Measurements from ENCODE around the gene EMSY.

The EMSY gene

GRCh38 chr11:76455931-76456330 lies 11.1 kb downstream of the EMSY start:
- no peak for DNase-seq

GRCh38 chr11:76456571-76456970 lies 11.8 kb downstream of the EMSY start:
- no peak for DNase-seq

GRCh38 chr11:76459299-76459698 lies 14.5 kb downstream of the EMSY start:
- no peak for DNase-seq

- no peak for DNase-seq
Observed at GRCh38 chr11:76459846-76460245, 15.0 kb downstream of the EMSY start.

GRCh38 chr11:76462317-76462716 lies 17.5 kb downstream of the EMSY start:
- no peak for DNase-seq

GRCh38 chr11:76465701-76466100 lies 20.9 kb downstream of the EMSY start:
- no peak for DNase-seq

GRCh38 chr11:76466666-76467065 lies 21.8 kb downstream of the EMSY start:
- no peak for DNase-seq

- no peak for DNase-seq
Observed at GRCh38 chr11:76469141-76469540, 24.3 kb downstream of the EMSY start.

GRCh38 chr11:76471382-76471781 lies 26.6 kb downstream of the EMSY start:
- no peak for DNase-seq

- no peak for DNase-seq
Observed at GRCh38 chr11:76480241-76480640, 35.4 kb downstream of the EMSY start.

GRCh38 chr11:76491644-76492043 lies 46.8 kb downstream of the EMSY start:
- no peak for DNase-seq

GRCh38 chr11:76493040-76493439 lies 48.2 kb downstream of the EMSY start:
- no peak for DNase-seq

- DNase-seq, result no peak
Observed at GRCh38 chr11:76493626-76494539, 49.1 kb downstream of the EMSY start.

- DNase-seq, result peak; percentile 21
Observed at GRCh38 chr11:76495019-76495418, 50.2 kb downstream of the EMSY start.

- no peak for DNase-seq
Observed at GRCh38 chr11:76496174-76496573, 51.4 kb downstream of the EMSY start.

- DNase-seq, result no peak
Observed at GRCh38 chr11:76501526-76502202, 56.8 kb downstream of the EMSY start.

GRCh38 chr11:76506833-76507232 lies 62.0 kb downstream of the EMSY start:
- DNase-seq, result no peak

GRCh38 chr11:76510060-76511047 lies 65.5 kb downstream of the EMSY start:
- DNase-seq, result no peak

GRCh38 chr11:76512851-76513653 lies 68.2 kb downstream of the EMSY start:
- DNase-seq, result peak; percentile 13

- DNase-seq, result no peak
Observed at GRCh38 chr11:76513654-76514034, 68.8 kb downstream of the EMSY start.

GRCh38 chr11:76515494-76515893 lies 70.7 kb downstream of the EMSY start:
- no peak for DNase-seq

- DNase-seq, result no peak
Observed at GRCh38 chr11:76523147-76523546, 78.3 kb downstream of the EMSY start.
